HuH-7.5 (cell line): Measurements from ENCODE around the gene TRIM2.
A peak's percentile ranks its signal among the peaks of the same experiment; 100 is the strongest.
"Not testable (repeated sequence)": the region's sequence is repeated elsewhere in the genome, so short reads cannot be mapped to it uniquely, and the experiment has no call there.

ENCODE experiments used
- DNase-seq: peaks from one replicate; pipeline ENCODE4 v3.0.0; 2011; ENCODE audit warnings: low spot score

The TRIM2 gene

GRCh38 chr4:153189016-153189801 is 15.0 kb upstream of the TRIM2 start:
- DNase-seq: no peak

GRCh38 chr4:153191795-153192363 is 12.4 kb upstream of the TRIM2 start:
- no peak for DNase-seq

- no peak for DNase-seq
These were observed 6.9 kb upstream of the TRIM2 start for GRCh38 chr4:153197301-153197700.

GRCh38 chr4:153198719-153199118 is 5.5 kb upstream of the TRIM2 start:
- DNase-seq: no peak

- DNase-seq: not testable (repeated sequence)
These were observed 497 bp upstream of the TRIM2 start for GRCh38 chr4:153203746-153204145.

- no peak for DNase-seq
These were observed 745 bp downstream of the TRIM2 start for GRCh38 chr4:153204728-153205648.

GRCh38 chr4:153205757-153206156 is 1.5 kb downstream of the TRIM2 start:
- DNase-seq: no peak

- no peak for DNase-seq
These were observed 2.3 kb downstream of the TRIM2 start for GRCh38 chr4:153206534-153206933.

GRCh38 chr4:153207027-153207426 is 2.8 kb downstream of the TRIM2 start:
- DNase-seq: no peak

- no peak for DNase-seq
These were observed 3.3 kb downstream of the TRIM2 start for GRCh38 chr4:153207567-153207966.

- no peak for DNase-seq
These were observed 5.2 kb downstream of the TRIM2 start for GRCh38 chr4:153209410-153209809.

- DNase-seq: no peak
These were observed 6.5 kb downstream of the TRIM2 start for GRCh38 chr4:153210727-153211126.

GRCh38 chr4:153211986-153212728 is 7.9 kb downstream of the TRIM2 start:
- no peak for DNase-seq

- no peak for DNase-seq
These were observed 8.5 kb downstream of the TRIM2 start for GRCh38 chr4:153212736-153213135.

GRCh38 chr4:153215921-153216320 is 11.7 kb downstream of the TRIM2 start:
- DNase-seq: no peak

GRCh38 chr4:153216546-153216945 is 12.3 kb downstream of the TRIM2 start:
- no peak for DNase-seq

GRCh38 chr4:153217440-153217839 is 13.2 kb downstream of the TRIM2 start:
- DNase-seq: no peak

GRCh38 chr4:153218961-153219360 is 14.7 kb downstream of the TRIM2 start:
- no peak for DNase-seq

GRCh38 chr4:153220682-153221395 is 16.6 kb downstream of the TRIM2 start:
- no peak for DNase-seq

- peak; percentile 46 for DNase-seq
These were observed 17.8 kb downstream of the TRIM2 start for GRCh38 chr4:153221783-153222706.
